Heart right ventricle (tissue), 16 donors: ENCODE measurements around the gene ATXN7. TPM values are rescaled to one million over a fixed set of nuclear protein-coding genes. Genes with fewer than 3 reads are reported as not detected.

Experiments used
- ATAC-seq, 8 donors: fragments of 200-7000 bp; cut with Tn5 transposase; one replicate each; pipeline ENCODE4 v1.9.1; 2020; ENCODE audit warnings: mild to moderate bottlenecking in 8 of 8, moderate library complexity in 8 of 8, moderate number of reproducible peaks in 1 of 8
- DNase-seq, 2 donors: peaks; one replicate each; pipeline ENCODE4 v3.0.0-alpha.2; 2020
- H3K27ac ChIP-seq, 10 donors: fragments of 200-600 bp; sonication (generic) in 2 of 10; one replicate each; pipeline versions ENCODE4 v1.5.0 to v1.8.0; 2020 to 2022; ENCODE audit warnings: mild to moderate bottlenecking in 3 of 10
- H3K27me3 ChIP-seq, 7 donors: fragments of 200-600 bp; one replicate each; pipeline ENCODE4 v1.8.0; 2021 to 2022; ENCODE audit warnings: mild to moderate bottlenecking in 2 of 7
- H3K36me3 ChIP-seq, 9 donors: fragments of 200-600 bp; sonication (generic) in 1 of 9; one replicate each; pipeline versions ENCODE4 v1.5.0 to v1.8.0; 2020 to 2022; ENCODE audit warnings: mild to moderate bottlenecking in 2 of 9
- H3K4me1 ChIP-seq, 9 donors: fragments of 200-600 bp; sonication (generic) in 1 of 9; one replicate each; pipeline versions ENCODE4 v1.5.0 to v1.8.0; 2020 to 2022; ENCODE audit warnings: mild to moderate bottlenecking in 4 of 9
- H3K4me3 ChIP-seq, 10 donors: fragments of 200-600 bp; sonication (generic) in 2 of 10; one replicate each; pipeline versions ENCODE4 v1.5.0 to v1.8.0; 2020 to 2022; ENCODE audit warnings: mild to moderate bottlenecking in 7 of 10, moderate library complexity in 2 of 10
- H3K9me3 ChIP-seq, 11 donors: fragments of 200-600 bp in 10 of 11; sonication (generic) in 2 of 11; one replicate each; pipeline versions ENCODE4 v1.5.0 to v1.8.0; 2013 to 2022; ENCODE audit warnings: mild to moderate bottlenecking in 2 of 11, control low read depth in 1 of 11, moderate library complexity in 1 of 11
- CTCF ChIP-seq, 9 donors: fragments of 200-600 bp; sonication (generic) in 2 of 9; IDR thresholded peaks; one replicate each; pipeline versions ENCODE4 v1.5.0 to v1.8.0; 2021 to 2022; ENCODE audit warnings: antibody characterized with exemption in 9 of 9, mild to moderate bottlenecking in 5 of 9, moderate library complexity in 1 of 9
- WGBS, 2 donors: extraction: QIAGEN DNeasy Blood & Tissue Kit; methylation state at CpG; one replicate each; pipeline ENCODE4 v1.1.7; 2013; ENCODE audit warnings: inconsistent platforms in 1 of 2; 5-methylcytosine and 5-hydroxymethylcytosine counted together
- intact Hi-C, 10 donors: fragments of 100-400 bp; cut with DNase I; formaldehyde crosslinking; loops; one replicate each; pipeline versions ENCODE4 v1.11.1 to v1.14.2; 2022
- polyA plus RNA-seq, 2 donors: library from polyadenylated mRNA; stranded (reverse); fragments of 200-250 nt; gene quantifications; one replicate each; pipeline ENCODE4 v1.2.3, GENCODE V29; 2013
- total RNA-seq, 10 donors: library from RNA; stranded (reverse); fragmentation: NEBNext Ultra II Directional in 3 of 10; extraction: Animal tissue kit (Norgen Biotek cat#: 25700) in 3 of 10; gene quantifications; one replicate each; pipeline versions ENCODE4 v1.2.1 to v1.2.4, GENCODE V29; 2021 to 2023
- donor health status: Arrhythmogenic right ventricular cardiomyopathy.
- donor health status: ischemic (EF 13 %, LVEDD 7.1; RV severe dilation, severe dysfunction).
- donor health status: healthy with polysubstance abuse.
- donor health status: DM: no; HTN: yes; CAD: no.
- donor health status: DM: no; HTN: no; CAD: no.
- donor health status: ischemic (EF 25% LVEDD 6.9; RV normal size, moderate dysfunction).
- donor health status: ischemic (EF 25% LVEDD 5.7; RV mildly dilated, moderate dysfunction).
- donor health status: healthy.
- donor health status: DM: yes; HTN: yes; CAD: no.
- donor health status: Ischemic cardiomyopathy.
- donor health status: ischemic (EF 35%, LVEDD 5.7; RV mildly dilated, moderate dysfunction).
- donor health status: nonischemic (EF 11% LVEDD 7.7; RV severe dilation, severe dysfunction).
- donor health status: DM: yes; HTN: yes; CAD: no.
- donor health status: PGD.
- donor health status: ischemic (EF 29% LVEDD 5.4; RV normal size, mild dysfunction).
- donor health status: nonischemic (EF 23%, LVEDD 6.1; RV moderate dilation, normal function).

ATXN7 gene
- total and polyA plus RNA-seq, 12 donors: 1.7 to 31.0 (median 19.6) TPM

GRCh38 chr3:63976872-63977200 is 113.2 kb downstream of the ATXN7 start:
- intact Hi-C loops: no loop called here
- no peak overlapping the region for H3K4me3 ChIP-seq
- no peaks in the 10 kb centered on the region for H3K9me3 ChIP-seq
- peaks cover 0 to 37% (median 9%) of the 10 kb centered on the region in 9 donors for H3K36me3 ChIP-seq
- no peak for DNase-seq
- ATAC-seq: peak in 2 of 8 donors; percentile 23 to 30
- peak overlapping the region in 2 of 10 donors; percentile 9 to 80 for H3K27ac ChIP-seq
- peaks cover 0 to 78% (median 42%) of the 10 kb centered on the region in 9 donors for H3K4me1 ChIP-seq
- 87 to 95% methylated on average over 2 of the region's 2 CpGs for WGBS, 2 donors
- no peak for TF ChIP-seq CTCF (IDR thresholded peaks at IDR 0.05)
- H3K27me3 ChIP-seq: no peaks in the 10 kb centered on the region

- H3K27ac ChIP-seq: peak overlapping the region in 2 of 10 donors; percentile 17 to 80
- no peak for ATAC-seq
- H3K27me3 ChIP-seq: no peaks in the 10 kb centered on the region
- WGBS, 2 donors: 80 to 83% methylated on average over 4 of the region's 4 CpGs
- no peaks in the 10 kb centered on the region for H3K9me3 ChIP-seq
- TF ChIP-seq CTCF (IDR thresholded peaks at IDR 0.05): no peak
- peaks cover 0 to 44% (median 16%) of the 10 kb centered on the region in 9 donors for H3K36me3 ChIP-seq
- no peak overlapping the region for H3K4me3 ChIP-seq
- no peak for DNase-seq
- H3K4me1 ChIP-seq: peaks cover 0 to 69% (median 32%) of the 10 kb centered on the region in 9 donors
- intact Hi-C loops: no loop called here
Observed at GRCh38 chr3:63977893-63978292, 114.2 kb downstream of the ATXN7 start.

DNA sequence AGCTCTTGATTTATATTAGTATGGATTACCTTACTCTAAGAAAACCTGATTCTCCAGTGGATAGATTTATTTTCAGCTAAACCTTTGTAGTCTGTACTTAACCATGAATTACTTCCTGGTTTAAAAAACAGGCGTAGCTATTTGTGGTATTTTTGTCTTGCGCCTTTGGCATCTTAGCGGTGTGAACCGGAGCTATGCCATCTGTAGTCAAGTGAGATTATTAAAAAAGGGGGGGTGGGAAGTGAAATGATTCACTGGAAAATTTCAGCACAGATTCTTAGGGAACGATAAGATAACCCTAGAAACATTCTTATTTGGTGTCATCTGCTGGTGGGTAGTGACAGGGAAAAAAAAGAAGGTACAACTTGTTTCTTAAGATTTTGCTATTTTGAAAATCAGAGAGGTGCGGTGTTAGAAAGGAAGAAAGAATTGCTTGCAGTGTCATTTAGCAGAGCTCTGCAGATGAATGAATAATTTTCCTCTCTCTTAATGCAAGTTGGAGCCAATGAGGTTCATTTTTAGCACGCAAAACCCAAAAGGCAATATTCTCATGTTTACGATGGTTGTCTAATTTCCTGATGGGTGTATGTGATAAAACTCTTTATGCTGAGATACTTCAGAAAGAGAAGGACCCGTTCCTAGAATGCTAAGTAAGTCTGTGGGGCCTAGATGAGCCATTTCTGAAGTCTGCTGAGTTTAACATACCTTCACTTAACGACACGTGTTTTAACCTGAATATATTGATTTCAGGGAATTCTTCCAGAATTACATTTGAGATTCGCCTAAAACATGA is 115.6 kb downstream of the ATXN7 start:
- ATAC-seq (no peak), DNase-seq (no peak)
- Histone ChIP-seq H3K4me3 (peak overlapping the region in 1 of 10 donors; percentile 10), H3K4me1 (peaks cover 0 to 67% (median 32%) of the 10 kb centered on the region in 9 donors), H3K27me3 (no peaks in the 10 kb centered on the region), H3K36me3 (peaks cover 0 to 47% (median 19%) of the 10 kb centered on the region in 9 donors), H3K27ac (peak overlapping the region in 1 of 10 donors; percentile 80), H3K9me3 (no peaks in the 10 kb centered on the region)
- intact Hi-C loops: no loop called here
- 74 to 75% methylated on average over 12 of the region's 12 CpGs for WGBS, 2 donors
- TF ChIP-seq CTCF (IDR thresholded peaks at IDR 0.05): no peak

DNA sequence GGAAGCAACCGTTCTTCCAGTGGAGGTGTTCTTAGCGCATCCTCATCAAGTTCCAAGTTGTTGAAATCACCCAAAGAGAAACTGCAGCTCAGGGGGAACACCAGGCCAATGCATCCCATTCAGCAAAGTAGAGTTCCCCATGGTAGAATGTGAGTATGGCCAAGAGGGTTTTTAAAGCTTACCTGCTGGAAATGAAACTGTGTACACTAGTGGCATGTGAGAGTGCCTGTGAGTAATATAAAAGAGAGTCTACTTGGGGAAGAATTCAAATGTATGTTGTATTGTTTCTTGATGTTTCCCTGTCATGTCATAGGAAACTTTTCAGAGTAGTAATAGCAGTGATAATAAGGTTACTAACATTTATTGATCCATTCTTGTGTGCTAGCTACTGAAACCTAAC is 116.4 kb downstream of the ATXN7 start:
- no peaks in the 10 kb centered on the region for H3K9me3 ChIP-seq
- DNase-seq: no peak
- H3K27ac ChIP-seq: peak overlapping the region in 1 of 10 donors; percentile 80
- H3K4me3 ChIP-seq: no peak overlapping the region
- intact Hi-C loops: loop anchor here in 1 of 10 donors (5.0 kb wide), 1 partner anchor 68 kb away; the partner anchor contains the start of gene SCAANT1
- peaks cover 0 to 54% (median 19%) of the 10 kb centered on the region in 9 donors for H3K36me3 ChIP-seq
- TF ChIP-seq CTCF (IDR thresholded peaks at IDR 0.05): no peak
- 88 to 96% methylated on average over 2 of the region's 2 CpGs for WGBS, 2 donors
- ATAC-seq: no peak
- no peaks in the 10 kb centered on the region for H3K27me3 ChIP-seq
- H3K4me1 ChIP-seq: peaks cover 0 to 60% (median 32%) of the 10 kb centered on the region in 9 donors
